Endodermal cell (in vitro differentiated cells): ENCODE data around the gene ABCD3. TPM values are rescaled to one million over a fixed set of nuclear protein-coding genes. Genes with fewer than 3 reads are reported as not detected.
"Not testable (repeated sequence)": the region's sequence is repeated elsewhere in the genome, so short reads cannot be mapped to it uniquely, and the experiment has no call there.

Experiments used
- DNase-seq: peaks from one replicate; pipeline ENCODE4 v3.0.0-alpha.2; 2017
- H3K27ac ChIP-seq: 2 replicates; pipeline ENCODE4 v1.5.1; 2013; ENCODE audit warnings: mild to moderate bottlenecking, low read depth, low read length, moderate library complexity
- H3K27me3 ChIP-seq: 2 replicates; pipeline ENCODE4 v1.6.1; 2013; ENCODE audit warnings: mild to moderate bottlenecking, low read length, moderate library complexity; ENCODE audit not compliant: insufficient read depth, control insufficient read depth, poor library complexity, severe bottlenecking
- H3K36me3 ChIP-seq: 2 replicates; pipeline ENCODE4 v1.7.0; 2013; ENCODE audit warnings: mild to moderate bottlenecking, low read length, moderate library complexity; ENCODE audit not compliant: control insufficient read depth, insufficient read depth
- H3K4me1 ChIP-seq: one replicate; pipeline ENCODE4 v1.7.0; 2013; ENCODE audit warnings: low read length; ENCODE audit not compliant: control insufficient read depth, insufficient read depth
- H3K4me3 ChIP-seq: 2 replicates; pipeline ENCODE4 v1.5.1; 2013; ENCODE audit warnings: mild to moderate bottlenecking, low read length, moderate library complexity
- H3K9ac ChIP-seq: 2 replicates; pipeline ENCODE4 v1.6.1; 2013; ENCODE audit warnings: mild to moderate bottlenecking, low read length, moderate library complexity; ENCODE audit not compliant: poor library complexity, severe bottlenecking; ENCODE audit errors: extremely low read depth
- H3K9me3 ChIP-seq: 2 replicates; pipeline ENCODE4 v1.6.1; 2013; ENCODE audit warnings: mild to moderate bottlenecking, low read length, moderate library complexity; ENCODE audit not compliant: control insufficient read depth
- H3K27ac Mint-ChIP-seq: 2 replicates; pipeline ENCODE4 v1.8.0; 2020; ENCODE audit warnings: mixed read lengths
- H3K27me3 Mint-ChIP-seq: 2 replicates; pipeline ENCODE4 v1.8.0; 2021; ENCODE audit warnings: mild to moderate bottlenecking, mixed read lengths; ENCODE audit not compliant: insufficient read depth
- H3K36me3 Mint-ChIP-seq: 2 replicates; pipeline ENCODE4 v1.8.0; 2020; ENCODE audit warnings: low read depth, mixed read lengths
- H3K4me1 Mint-ChIP-seq: 2 replicates; pipeline ENCODE4 v1.8.0; 2020; ENCODE audit warnings: mixed read lengths
- H3K4me3 Mint-ChIP-seq: 2 replicates; pipeline ENCODE4 v1.8.0; 2020; ENCODE audit warnings: mild to moderate bottlenecking, moderate library complexity, mixed read lengths
- H3K9me3 Mint-ChIP-seq: 2 replicates; pipeline ENCODE4 v1.8.0; 2020; ENCODE audit warnings: mild to moderate bottlenecking, mixed read lengths
- WGBS, 2 experiments: methylation state at CpG; one replicate each; pipeline versions ENCODE4 v1.1.5 to v1.1.7; 2013; ENCODE audit warnings: missing lambda C conversion rate in 2 of 2, mixed read lengths in 1 of 2; ENCODE audit not compliant: insufficient coverage in 1 of 2, insufficient read length in 1 of 2; 5-methylcytosine and 5-hydroxymethylcytosine counted together
- total RNA-seq, 2 donors: library from RNA; stranded (reverse); fragmentation: NEBNext Ultra II Directional in 1 of 2; extraction: Animal tissue kit (Norgen Biotek cat#: 25700) in 1 of 2; gene quantifications; 2 replicates in 1 of 2; 3 replicates in 1 of 2; pipeline ENCODE4 v1.2.1, GENCODE V29; 2021
- TF ChIP-seq, protein P1 (sequence below): fragments of 200-600 bp; sonication (generic); conservative IDR thresholded peaks from 2 replicates; pipeline ENCODE4 v1.5.0; 2021; ENCODE audit warnings: antibody characterized with exemption, mild to moderate bottlenecking

The ABCD3 gene
- total RNA-seq, 2 donors from 2014 or later = 28.1 to 33.3 TPM

DNA sequence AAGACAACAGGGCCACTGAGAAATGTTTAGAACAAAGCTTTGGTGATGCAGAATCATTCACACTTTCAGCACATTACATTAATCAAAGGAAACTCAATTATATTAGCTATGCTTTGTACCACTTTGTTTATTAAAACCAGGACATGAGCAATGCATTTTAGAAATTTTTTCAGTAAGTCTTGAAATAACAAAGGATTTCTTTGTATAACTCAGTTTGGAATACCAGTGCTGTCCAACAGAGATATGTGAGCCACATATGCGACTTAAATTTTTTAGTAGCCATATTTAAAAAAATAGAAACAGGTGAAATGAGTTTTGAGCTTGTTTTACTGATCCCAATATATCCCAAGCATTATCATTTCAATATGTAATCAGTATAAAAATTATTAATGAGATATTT, 142.1 kb downstream of the ABCD3 start:
- no peaks in the 10 kb centered on the region for H3K36me3 ChIP-seq
- TF ChIP-seq, protein P1, sequence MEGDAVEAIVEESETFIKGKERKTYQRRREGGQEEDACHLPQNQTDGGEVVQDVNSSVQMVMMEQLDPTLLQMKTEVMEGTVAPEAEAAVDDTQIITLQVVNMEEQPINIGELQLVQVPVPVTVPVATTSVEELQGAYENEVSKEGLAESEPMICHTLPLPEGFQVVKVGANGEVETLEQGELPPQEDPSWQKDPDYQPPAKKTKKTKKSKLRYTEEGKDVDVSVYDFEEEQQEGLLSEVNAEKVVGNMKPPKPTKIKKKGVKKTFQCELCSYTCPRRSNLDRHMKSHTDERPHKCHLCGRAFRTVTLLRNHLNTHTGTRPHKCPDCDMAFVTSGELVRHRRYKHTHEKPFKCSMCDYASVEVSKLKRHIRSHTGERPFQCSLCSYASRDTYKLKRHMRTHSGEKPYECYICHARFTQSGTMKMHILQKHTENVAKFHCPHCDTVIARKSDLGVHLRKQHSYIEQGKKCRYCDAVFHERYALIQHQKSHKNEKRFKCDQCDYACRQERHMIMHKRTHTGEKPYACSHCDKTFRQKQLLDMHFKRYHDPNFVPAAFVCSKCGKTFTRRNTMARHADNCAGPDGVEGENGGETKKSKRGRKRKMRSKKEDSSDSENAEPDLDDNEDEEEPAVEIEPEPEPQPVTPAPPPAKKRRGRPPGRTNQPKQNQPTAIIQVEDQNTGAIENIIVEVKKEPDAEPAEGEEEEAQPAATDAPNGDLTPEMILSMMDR = no peak
- H3K27me3 Mint-ChIP-seq = no peaks in the 10 kb centered on the region
- H3K4me3 Mint-ChIP-seq = no peak overlapping the region
- H3K9me3 ChIP-seq = no peaks in the 10 kb centered on the region
- H3K27ac ChIP-seq = no peak overlapping the region
- H3K4me3 ChIP-seq = no peak overlapping the region
- no peak overlapping the region for H3K27ac Mint-ChIP-seq
- H3K9me3 Mint-ChIP-seq = no peaks in the 10 kb centered on the region
- H3K4me1 Mint-ChIP-seq = peaks cover 38% of the 10 kb centered on the region
- no peak for DNase-seq
- peaks cover 2% of the 10 kb centered on the region for H3K36me3 Mint-ChIP-seq
- no peaks in the 10 kb centered on the region for H3K27me3 ChIP-seq
- H3K4me1 ChIP-seq = peaks cover 8% of the 10 kb centered on the region
- H3K9ac ChIP-seq = no peak overlapping the region
- 90% methylated on average over 1 of the region's 1 CpG; no CpG with 5 or more reads in 1 of the 2 experiments for WGBS, 2 experiments

DNA sequence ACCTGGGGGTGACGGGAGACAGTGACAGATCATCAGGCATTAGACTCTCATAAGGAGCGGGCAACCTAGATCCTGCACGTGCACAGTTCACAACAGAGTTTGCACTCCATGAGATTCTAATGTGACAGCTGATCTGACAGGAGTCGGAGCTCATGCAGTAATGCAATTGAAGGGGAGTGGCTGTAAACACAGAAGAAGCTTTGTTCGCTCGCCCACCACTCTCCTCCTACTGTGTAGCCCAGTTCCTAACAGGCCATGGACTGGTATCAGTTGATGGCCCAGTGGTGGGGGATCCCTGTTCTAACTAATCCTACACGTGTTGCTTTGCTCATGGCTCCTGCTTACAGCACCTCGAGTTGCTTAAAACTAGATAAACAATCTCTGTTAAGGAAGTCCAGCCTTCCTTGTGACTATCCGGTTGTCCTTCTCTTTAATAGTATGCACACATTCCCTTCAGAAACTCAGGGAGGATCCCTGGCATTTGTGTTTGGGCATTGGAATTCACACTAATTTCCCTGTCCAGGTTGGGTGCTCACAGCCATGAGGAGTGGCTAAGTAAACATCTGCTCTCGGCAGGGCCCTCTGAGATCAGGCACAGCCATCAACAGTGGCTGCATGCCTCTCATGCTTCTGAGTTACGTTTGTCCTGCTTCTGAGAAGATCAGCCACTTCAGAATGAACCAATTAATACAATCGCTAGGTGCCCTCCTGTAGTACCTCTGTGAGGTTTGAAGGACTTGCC, 144.5 kb downstream of the ABCD3 start:
- H3K27ac ChIP-seq = no peak overlapping the region
- WGBS, 2 experiments = 78 to 82% methylated on average over 8 to 12 of the region's 12 CpGs
- TF ChIP-seq, protein P1 = no peak
- Mint-ChIP-seq H3K4me1 (peaks cover 34% of the 10 kb centered on the region), H3K27ac (peak overlapping the region; percentile 73), H3K27me3 (no peaks in the 10 kb centered on the region), H3K9me3 (peaks cover 3% of the 10 kb centered on the region), H3K4me3 (peak overlapping the region; percentile 6), H3K36me3 (peaks cover 2% of the 10 kb centered on the region)
- H3K36me3 ChIP-seq = no peaks in the 10 kb centered on the region
- no peak overlapping the region for H3K9ac ChIP-seq
- peaks cover 11% of the 10 kb centered on the region for H3K4me1 ChIP-seq
- H3K9me3 ChIP-seq = no peaks in the 10 kb centered on the region
- H3K4me3 ChIP-seq = peak overlapping the region; percentile 51
- H3K27me3 ChIP-seq = no peaks in the 10 kb centered on the region
- DNase-seq = peak; percentile 63

DNA sequence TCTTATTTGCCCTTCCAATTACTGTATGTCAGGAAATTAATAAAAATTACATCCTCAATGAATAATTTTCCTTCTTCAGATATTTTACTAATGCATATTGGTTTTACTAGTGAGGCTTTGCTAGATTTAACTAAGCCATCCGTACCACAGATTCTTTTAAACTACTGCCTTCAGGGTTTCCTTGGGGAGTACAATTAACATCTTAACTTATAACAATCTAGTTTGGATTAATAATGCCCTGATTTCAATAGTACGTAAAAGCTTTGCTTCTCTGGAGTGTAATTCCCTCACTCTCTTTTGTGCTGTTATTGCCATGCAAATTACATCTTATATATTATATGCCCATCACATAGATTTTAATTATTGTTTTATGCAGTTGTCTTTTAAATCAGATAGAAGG, 147.7 kb downstream of the ABCD3 start:
- H3K36me3 Mint-ChIP-seq = peaks cover under 1% of the 10 kb centered on the region
- Histone ChIP-seq H3K4me1 (peaks cover 7% of the 10 kb centered on the region), H3K4me3 (peak overlapping the region; percentile 33), H3K9ac (no peak overlapping the region), H3K27me3 (no peaks in the 10 kb centered on the region), H3K36me3 (no peaks in the 10 kb centered on the region), H3K27ac (no peak overlapping the region), H3K9me3 (peaks cover 11% of the 10 kb centered on the region)
- H3K27me3 Mint-ChIP-seq = no peaks in the 10 kb centered on the region
- H3K9me3 Mint-ChIP-seq = peaks cover 5% of the 10 kb centered on the region
- peaks cover 32% of the 10 kb centered on the region for H3K4me1 Mint-ChIP-seq
- no peak overlapping the region for H3K27ac Mint-ChIP-seq
- H3K4me3 Mint-ChIP-seq = no peak overlapping the region
- DNase-seq = no peak
- TF ChIP-seq, protein P1 = no peak
- 80 to 100% methylated on average over 1 to 2 of the region's 2 CpGs for WGBS, 2 experiments

DNA sequence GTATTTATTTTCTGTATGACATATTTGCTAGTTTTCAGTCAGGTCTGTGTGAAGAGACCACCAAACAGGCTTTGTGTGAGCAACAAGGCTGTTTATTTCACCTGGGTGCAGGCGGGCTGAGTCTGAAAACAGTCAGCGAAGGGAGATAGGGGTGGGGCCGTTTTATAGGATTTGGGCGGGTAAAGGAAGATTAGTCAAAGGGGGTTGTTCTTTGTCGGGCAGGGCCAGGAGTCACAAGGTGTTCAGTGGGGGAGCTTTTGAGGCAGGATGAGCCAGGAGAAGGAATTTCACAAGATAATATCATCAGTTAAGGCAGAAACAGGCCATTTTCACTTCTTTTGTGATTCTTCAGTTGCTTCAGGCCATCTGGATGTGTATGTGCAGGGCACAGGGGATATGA, 148.2 kb downstream of the ABCD3 start:
- H3K9ac ChIP-seq, H3K27ac ChIP-seq, H3K36me3 Mint-ChIP-seq, H3K27me3 Mint-ChIP-seq, H3K4me1 ChIP-seq, H3K27ac Mint-ChIP-seq, H3K36me3 ChIP-seq, H3K4me3 Mint-ChIP-seq, H3K27me3 ChIP-seq: not testable (repeated sequence)
- Histone ChIP-seq H3K9me3 (peaks cover 16% of the 10 kb centered on the region), H3K4me3 (peak overlapping the region; percentile 71)
- peak; percentile 79 for DNase-seq
- Mint-ChIP-seq H3K4me1 (peaks cover 32% of the 10 kb centered on the region), H3K9me3 (peaks cover 10% of the 10 kb centered on the region)
- WGBS, 2 experiments = 38 to 57% methylated on average over 5 of the region's 5 CpGs

DNA sequence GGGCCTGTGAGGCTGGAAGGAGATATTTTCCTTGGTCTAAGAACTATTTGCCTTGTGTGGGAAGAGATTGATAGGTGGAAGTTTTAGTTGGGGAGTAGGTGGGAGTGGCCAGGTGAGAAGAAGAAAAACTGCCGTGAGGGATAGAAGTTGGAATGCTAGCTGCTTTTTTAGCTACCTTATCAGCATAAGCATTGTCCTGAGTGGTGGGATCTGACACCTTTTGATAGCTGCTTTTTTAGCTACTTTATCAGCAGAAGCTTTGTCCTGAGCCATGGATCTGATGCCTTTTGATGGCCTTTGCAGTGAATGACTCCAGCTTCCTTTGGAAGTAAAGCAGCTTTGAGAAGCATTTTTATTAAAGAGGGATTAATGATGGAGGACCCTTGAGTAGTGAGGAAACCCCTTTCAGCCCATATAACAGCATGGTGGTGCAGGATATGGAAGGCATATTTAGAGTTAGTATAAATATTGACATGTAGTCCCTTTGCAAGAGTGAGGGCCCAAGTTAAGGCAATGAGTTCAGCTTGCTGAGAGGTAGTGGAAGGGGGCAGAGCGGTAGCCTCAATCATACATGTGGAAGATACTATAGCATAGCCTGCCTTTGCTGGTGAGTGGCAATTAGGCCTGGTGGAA, 149.9 kb downstream of the ABCD3 start:
- peak; percentile 62 for DNase-seq
- H3K27me3 Mint-ChIP-seq, H3K27ac Mint-ChIP-seq, H3K36me3 ChIP-seq, H3K4me1 ChIP-seq, H3K27me3 ChIP-seq, H3K9ac ChIP-seq, H3K27ac ChIP-seq, H3K4me3 Mint-ChIP-seq, H3K36me3 Mint-ChIP-seq: not testable (repeated sequence)
- Mint-ChIP-seq H3K4me1 (peaks cover 26% of the 10 kb centered on the region), H3K9me3 (peaks cover 27% of the 10 kb centered on the region)
- 48 to 79% methylated on average over 2 of the region's 2 CpGs for WGBS, 2 experiments
- H3K4me3 ChIP-seq = peak overlapping the region; percentile 74
- H3K9me3 ChIP-seq = peaks cover 26% of the 10 kb centered on the region
